Stimulated activated CD4-positive, alpha-beta T cell treated with anti-CD3 and anti-CD28 coated beads, Interleukin-2, amount 100 ng/mL, for 48 hours (primary cell): ENCODE measurements around the gene CREB1.

ENCODE experiments used
- DNase-seq, 2 donors: peaks; one replicate each; pipeline ENCODE4 v3.0.0-alpha.2; 2020

CREB1 gene

GRCh38 chr2:207504513-207505170 is 25.1 kb upstream of the CREB1 start:
- no peak for DNase-seq

GRCh38 chr2:207505171-207505570 is 24.6 kb upstream of the CREB1 start:
- DNase-seq = no peak

DNA sequence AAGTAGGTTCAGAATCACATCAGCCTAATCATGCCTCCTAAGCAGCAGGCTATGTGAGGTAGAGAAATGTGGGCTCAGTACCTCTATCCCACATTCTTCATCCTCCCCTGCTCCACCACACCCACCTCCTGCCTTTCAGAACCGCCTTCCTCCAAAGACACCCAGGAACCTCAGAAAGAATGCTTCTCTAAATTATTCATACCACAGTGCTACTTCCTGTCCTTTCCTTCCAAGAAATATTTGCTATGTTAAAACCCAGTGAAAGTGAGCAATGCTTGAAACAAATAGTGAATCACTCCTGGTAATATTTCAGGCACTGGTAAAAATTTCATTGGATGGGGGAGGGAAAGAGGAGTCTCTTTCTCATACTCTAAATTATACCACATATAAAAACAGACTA is 24.0 kb upstream of the CREB1 start:
- DNase-seq = no peak

DNA sequence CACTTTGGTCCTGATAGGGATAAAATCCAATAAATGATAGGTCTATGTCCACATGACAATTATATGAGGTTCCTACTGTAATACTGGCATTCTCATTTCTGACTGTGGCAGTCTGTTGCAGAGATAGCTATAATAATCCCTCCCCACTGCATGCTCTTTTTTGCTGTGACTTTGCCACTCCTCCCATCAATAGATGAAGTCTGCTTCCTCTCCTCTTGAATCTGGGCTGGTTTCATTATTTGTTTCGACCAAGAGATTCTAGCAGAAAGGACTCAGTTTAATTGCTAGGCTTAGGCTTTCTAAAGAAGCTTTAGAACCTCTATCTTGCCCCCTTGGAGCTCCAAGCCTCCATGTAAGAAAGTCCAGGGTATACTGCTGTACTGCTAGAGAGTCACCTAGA is 23.3 kb upstream of the CREB1 start:
- no peak for DNase-seq

DNA sequence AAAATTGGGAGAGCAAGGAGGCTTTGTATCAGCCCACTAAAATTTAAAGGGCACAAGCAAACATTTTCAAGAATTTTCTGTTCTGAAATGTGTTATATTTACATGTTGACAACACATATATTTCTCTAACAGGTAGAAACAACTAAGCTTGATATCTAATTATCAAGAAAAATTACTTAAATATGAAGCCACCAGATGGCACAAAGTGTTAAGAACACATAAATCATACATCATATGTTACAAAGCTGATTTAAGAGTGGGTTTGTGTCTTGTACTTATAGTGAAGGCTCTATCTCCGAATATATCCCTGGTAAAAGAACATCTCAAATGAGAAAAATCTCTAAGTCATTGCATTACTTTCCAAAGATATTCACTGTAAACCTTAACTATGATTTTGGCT is 19.6 kb upstream of the CREB1 start:
- no peak for DNase-seq

GRCh38 chr2:207511851-207512250 is 17.9 kb upstream of the CREB1 start:
- no peak for DNase-seq

DNA sequence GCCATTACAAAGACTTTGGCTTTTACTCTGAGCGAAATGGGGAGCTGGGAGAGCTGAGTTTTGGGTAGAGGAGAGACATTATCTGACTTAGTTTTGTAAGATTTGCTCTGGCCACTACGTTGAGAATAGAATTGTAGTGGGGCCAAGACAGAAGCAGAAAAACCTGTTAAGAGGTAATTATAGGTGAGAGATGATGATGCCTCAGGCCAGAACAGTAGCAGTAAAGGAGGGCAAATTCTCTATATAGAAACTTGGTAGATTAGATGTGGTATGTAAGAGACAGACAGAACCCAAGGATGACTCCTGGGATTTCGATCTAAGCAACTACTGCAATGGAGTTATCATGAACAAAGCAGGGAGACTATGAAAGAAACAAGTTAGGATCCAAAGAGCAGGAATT is 17.4 kb upstream of the CREB1 start:
- DNase-seq = no peak

- no peak for DNase-seq
These were observed 16.1 kb upstream of the CREB1 start for GRCh38 chr2:207513551-207514257.

GRCh38 chr2:207514451-207514850 is 15.3 kb upstream of the CREB1 start:
- DNase-seq = no peak

DNA sequence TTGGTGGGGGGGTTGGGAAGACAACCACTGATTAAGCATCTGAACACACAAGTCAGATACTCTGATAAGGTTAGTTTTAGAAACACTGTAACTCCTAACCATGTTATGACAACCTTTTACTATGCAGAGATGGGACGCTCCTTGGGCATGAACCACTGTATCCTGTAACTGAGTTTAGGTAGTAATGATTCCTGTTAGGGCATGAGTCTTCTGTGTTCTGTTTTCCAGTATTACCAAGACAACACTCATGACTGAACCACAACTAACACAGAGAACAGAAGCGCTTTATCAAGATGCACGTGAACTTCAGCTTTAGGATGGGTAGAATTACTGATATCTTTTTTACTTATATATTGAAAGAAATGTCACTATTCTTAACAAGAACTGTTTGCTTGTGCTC is 14.1 kb upstream of the CREB1 start:
- DNase-seq = no peak

DNA sequence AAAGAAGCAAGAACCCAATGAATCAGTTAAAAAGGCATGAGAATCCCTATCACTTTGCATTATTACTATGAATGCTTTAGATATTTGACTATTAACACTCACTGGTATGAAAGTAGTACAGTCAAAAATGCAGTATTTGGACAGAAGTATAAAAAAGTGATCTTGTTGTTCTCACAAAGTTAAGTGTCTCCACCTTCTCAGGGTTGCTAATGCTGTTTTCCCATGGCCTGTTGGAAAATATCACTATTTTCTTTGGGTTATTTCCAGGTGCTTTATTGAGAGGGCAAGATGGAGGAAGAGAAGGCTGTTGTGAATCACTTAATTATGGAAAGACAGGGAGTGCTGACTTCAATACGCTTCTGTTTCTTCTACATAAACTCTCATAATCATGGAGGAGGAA is 13.6 kb upstream of the CREB1 start:
- no peak for DNase-seq

DNA sequence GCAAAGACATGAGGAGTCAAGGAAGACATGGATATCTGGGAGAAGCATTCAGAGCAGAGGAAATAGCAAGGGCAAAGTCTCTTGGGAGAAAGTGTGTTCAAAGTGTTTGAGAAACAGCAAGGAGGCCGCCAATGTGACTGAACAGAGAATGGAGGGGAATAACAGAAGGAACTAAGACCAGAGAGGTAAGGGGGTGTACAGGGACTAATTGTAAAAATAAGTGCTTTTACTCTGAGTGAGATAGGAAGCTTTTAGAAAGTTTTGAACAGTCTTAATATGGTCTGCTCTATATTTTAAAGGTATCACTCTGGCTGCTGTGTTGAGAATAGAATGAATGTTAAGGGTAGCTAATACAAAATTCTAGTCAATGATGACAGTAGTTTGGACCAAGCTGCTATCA is 6.8 kb upstream of the CREB1 start:
- DNase-seq = no peak

DNA sequence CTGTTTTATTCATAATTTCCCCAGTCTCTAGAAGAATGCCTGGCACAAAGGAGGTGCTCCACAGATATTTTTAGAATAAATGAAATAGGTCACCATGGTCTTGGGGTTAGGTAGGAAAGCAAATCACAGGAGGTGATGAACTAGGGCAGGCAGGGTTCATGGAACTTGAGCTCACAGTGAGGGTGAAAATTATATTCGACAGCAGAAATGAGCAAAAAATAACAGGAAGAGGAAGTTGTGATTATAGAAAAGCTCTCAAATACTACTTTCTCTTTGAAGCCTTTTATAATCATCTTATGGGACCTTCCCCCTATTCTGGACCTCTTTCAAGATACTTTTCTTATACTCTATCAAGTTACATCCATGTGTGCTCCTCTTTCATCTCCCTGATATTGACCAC is 4.5 kb upstream of the CREB1 start:
- DNase-seq = no peak

DNA sequence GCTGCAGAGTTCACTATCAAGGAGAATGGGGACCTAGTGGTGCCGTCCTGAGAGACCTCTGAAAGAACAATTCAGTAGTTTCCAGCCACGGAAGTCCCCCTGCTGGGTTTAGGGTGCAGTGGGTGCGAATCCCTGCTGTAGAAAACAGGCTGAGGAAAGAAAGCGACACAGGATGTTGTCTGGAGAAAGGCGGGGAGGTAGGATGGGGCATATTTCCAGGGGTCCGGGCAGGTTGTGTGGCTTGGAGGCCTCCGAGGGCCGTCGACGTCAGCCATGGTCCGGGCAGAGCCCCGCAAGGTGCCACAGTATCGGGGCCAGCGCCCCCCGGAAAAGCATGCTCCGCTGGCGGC is 807 bp upstream of the CREB1 start:
- DNase-seq = peak; percentile 39 to 42

GRCh38 chr2:207530160-207531031 is 634 bp downstream of the CREB1 start:
- peak in 1 of 2 donors; percentile 37 for DNase-seq

DNA sequence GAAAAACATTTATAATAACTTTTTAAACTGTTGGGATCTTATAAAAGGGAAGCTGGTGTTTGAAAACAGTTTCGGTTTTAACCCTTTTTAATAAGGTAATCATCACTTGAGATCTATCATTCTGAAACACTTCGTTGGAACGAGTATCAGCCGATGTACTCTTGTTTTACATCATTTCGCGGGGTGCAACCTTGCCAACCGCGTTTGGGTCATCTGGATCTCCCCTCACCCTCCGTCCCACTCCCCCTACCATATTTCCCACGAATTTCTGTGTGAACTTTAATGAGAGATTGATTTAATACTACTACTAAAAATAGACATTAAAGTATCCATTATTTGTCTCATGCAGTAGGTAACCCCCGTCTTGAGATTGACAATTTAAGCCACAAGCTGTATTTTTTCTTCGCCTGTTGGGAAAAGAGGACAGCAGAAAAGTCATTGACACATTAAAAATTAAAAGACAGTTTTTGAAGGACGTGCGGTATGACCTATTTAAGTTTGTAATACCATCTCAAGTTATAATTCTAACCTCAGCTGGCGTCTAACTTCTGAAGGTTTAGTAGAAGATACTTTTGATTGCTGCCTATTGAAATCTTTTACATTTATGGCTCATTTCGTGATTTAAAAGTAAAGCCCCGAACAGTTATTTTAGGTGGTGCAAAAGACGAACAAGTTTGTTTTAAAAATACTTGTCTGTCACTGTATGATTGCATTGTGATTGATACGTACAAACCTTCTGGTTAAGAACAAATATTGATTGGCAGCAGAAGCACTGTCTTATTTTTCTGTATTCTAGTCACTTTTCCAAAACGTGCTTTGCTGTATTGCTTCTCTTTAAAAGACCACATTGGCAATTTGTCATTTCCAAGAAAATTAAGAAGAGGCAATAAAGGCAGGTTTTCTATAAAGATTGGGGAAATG is 1.5 kb downstream of the CREB1 start:
- no peak for DNase-seq

GRCh38 chr2:207532676-207533075 is 2.9 kb downstream of the CREB1 start:
- DNase-seq = no peak

GRCh38 chr2:207533461-207534008 is 3.8 kb downstream of the CREB1 start:
- no peak for DNase-seq

GRCh38 chr2:207534417-207534816 is 4.7 kb downstream of the CREB1 start:
- DNase-seq = no peak

- DNase-seq = no peak
These were observed 9.7 kb downstream of the CREB1 start for GRCh38 chr2:207539470-207539869.

DNA sequence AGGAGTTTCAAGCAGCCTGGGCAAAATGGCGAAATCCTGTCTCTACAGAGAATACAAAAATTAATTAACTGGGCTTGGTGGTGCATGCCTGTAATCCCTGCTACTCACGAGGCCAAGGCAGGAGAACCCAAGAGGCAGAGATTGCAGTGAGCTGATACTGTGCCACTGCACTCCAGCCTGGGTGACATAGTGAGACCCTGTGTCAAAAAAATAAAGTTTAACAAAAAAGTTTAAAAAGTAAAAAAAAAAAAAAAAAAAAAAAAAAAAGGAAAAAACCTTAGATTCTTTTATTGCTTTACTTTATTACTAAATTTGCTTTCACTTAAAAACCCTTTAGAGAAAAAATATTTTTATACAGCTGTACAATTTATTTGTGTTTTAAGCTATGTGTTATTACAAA is 10.7 kb downstream of the CREB1 start:
- DNase-seq = no peak

DNA sequence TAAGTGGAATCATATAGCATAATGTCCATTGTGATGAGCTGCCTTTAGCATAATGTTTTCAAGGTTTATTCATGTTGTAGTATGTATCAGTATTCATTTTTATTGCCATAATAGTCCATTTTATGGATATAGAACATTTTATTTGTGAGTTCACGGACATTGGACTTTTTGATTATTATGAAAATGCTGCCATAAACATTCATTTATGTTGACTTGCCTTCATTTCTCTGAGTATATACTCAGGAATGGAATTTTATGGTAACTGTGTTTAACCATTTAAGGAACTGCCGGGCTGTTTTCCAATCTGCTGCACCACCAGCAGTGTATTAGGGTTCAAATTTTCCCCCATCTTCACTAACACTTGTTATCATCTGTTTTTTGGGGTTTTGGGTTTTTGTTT is 12.2 kb downstream of the CREB1 start:
- no peak for DNase-seq

DNA sequence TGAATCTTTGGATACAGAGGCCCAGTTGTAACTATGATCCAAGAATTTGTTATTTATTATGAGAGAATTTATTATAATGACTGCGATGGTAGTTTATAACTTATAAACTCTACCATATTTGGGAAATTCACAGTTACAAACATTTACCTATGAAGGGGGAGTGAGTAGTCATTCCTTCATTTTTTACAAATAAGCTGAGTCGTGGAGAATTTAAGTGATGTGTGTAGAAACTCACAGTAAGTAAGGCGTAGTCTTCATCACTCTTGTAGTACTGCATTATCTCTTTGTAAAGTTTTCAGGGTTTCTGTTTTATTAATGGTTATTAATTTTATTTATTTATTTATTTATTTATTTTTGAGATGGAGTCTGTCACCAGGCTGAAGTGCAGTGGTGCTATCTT is 13.5 kb downstream of the CREB1 start:
- DNase-seq = no peak
